HepG2 (cell line): ENCODE data around the gene SMYD1. TPM values are rescaled to one million over a fixed set of nuclear protein-coding genes. Genes with fewer than 3 reads are reported as not detected.

Experiments used
- AGO1 ChIP-seq: fragments of 200-400 bp; formaldehyde crosslinking; IDR thresholded peaks from 2 replicates; pipeline ENCODE4 v1.6.1; 2017; ENCODE audit warnings: mild to moderate bottlenecking, low read depth, low read length, moderate library complexity; ENCODE audit not compliant: poor library complexity, severe bottlenecking
- ATAD3A ChIP-seq: sonication (generic); formaldehyde crosslinking; IDR thresholded peaks from 2 replicates; pipeline ENCODE4 v1.4.0; 2020; ENCODE audit warnings: missing genetic modification reagents
- CENPBD1 ChIP-seq: sonication (generic); formaldehyde crosslinking; IDR thresholded peaks from 2 replicates; pipeline ENCODE4 v1.8.0; 2022; ENCODE audit warnings: missing genetic modification reagents, low read depth, mild to moderate bottlenecking, borderline replicate concordance
- CREBL2 ChIP-seq: sonication (generic); formaldehyde crosslinking; IDR thresholded peaks from 2 replicates; pipeline ENCODE4 v1.8.1; 2023; ENCODE audit warnings: missing genetic modification reagents, mild to moderate bottlenecking, borderline replicate concordance
- DR1 ChIP-seq: sonication (generic); formaldehyde crosslinking; IDR thresholded peaks from 2 replicates; pipeline ENCODE4 v1.8.0; 2021; ENCODE audit warnings: mild to moderate bottlenecking, missing genetic modification reagents, inconsistent platforms
- ETV5 ChIP-seq: IDR thresholded peaks from 2 replicates; pipeline ENCODE4 v1.6.1; 2018; ENCODE audit warnings: missing biosample characterization, missing genetic modification reagents, inconsistent platforms, borderline replicate concordance
- ETV6 ChIP-seq: sonication (generic); formaldehyde crosslinking; conservative IDR thresholded peaks from 2 replicates; pipeline ENCODE4 v1.4.0; 2020; ENCODE audit warnings: missing genetic modification reagents
- FOXA3 ChIP-seq: IDR thresholded peaks from 2 replicates; pipeline ENCODE4 v1.6.1; 2016; ENCODE audit warnings: missing genetic modification reagents, missing compliant biosample characterization
- GPBP1L1 ChIP-seq: sonication (generic); formaldehyde crosslinking; IDR thresholded peaks from 2 replicates; pipeline ENCODE4 v1.5.0; 2020; ENCODE audit warnings: mild to moderate bottlenecking, missing genetic modification reagents
- GPN1 ChIP-seq: sonication (generic); formaldehyde crosslinking; IDR thresholded peaks from 2 replicates; pipeline ENCODE4 v1.5.1; 2020; ENCODE audit warnings: missing genetic modification reagents, borderline replicate concordance
- NFATC3 ChIP-seq: sonication (generic); formaldehyde crosslinking; IDR thresholded peaks from 2 replicates; pipeline ENCODE4 v1.5.1; 2020; ENCODE audit warnings: mild to moderate bottlenecking, missing genetic modification reagents
- SALL1 ChIP-seq: sonication (generic); formaldehyde crosslinking; IDR thresholded peaks from 2 replicates; pipeline ENCODE4 v1.8.0; 2022; ENCODE audit warnings: mild to moderate bottlenecking, missing genetic modification reagents
- SP5 ChIP-seq: IDR thresholded peaks from 2 replicates; pipeline ENCODE4 v1.6.1; 2016; ENCODE audit warnings: low read depth, borderline replicate concordance
- STAT5B ChIP-seq: sonication (generic); formaldehyde crosslinking; IDR thresholded peaks from 2 replicates; pipeline ENCODE4 v1.4.0; 2020; ENCODE audit warnings: missing genetic modification reagents
- TGIF2 ChIP-seq: IDR thresholded peaks from 2 replicates; pipeline ENCODE4 v1.6.1; 2016; ENCODE audit warnings: control low read depth, missing compliant biosample characterization
- TRIM22 ChIP-seq: fragments of 450-650 bp; IDR thresholded peaks from 2 replicates; pipeline ENCODE4 v1.6.1; 2017
- ZBTB2 ChIP-seq: sonication (generic); formaldehyde crosslinking; IDR thresholded peaks from 2 replicates; pipeline ENCODE4 v1.8.0; 2022; ENCODE audit warnings: low read depth, missing genetic modification reagents
- ZKSCAN8 ChIP-seq: IDR thresholded peaks from 2 replicates; pipeline ENCODE4 v1.6.1; 2016; ENCODE audit warnings: borderline replicate concordance, missing genetic modification reagents, missing compliant biosample characterization
- ZNF10 ChIP-seq: sonication (generic); formaldehyde crosslinking; IDR thresholded peaks from 2 replicates; pipeline ENCODE4 v1.4.0; 2020; ENCODE audit warnings: mild to moderate bottlenecking, low read depth, missing genetic modification reagents, borderline replicate concordance
- ZNF225 ChIP-seq: sonication (generic); formaldehyde crosslinking; IDR thresholded peaks from 2 replicates; pipeline ENCODE4 v1.4.0; 2020; ENCODE audit warnings: mild to moderate bottlenecking, missing genetic modification reagents
- ZNF570 ChIP-seq: sonication (generic); formaldehyde crosslinking; IDR thresholded peaks from 2 replicates; pipeline ENCODE4 v1.4.0; 2020; ENCODE audit warnings: mild to moderate bottlenecking, missing genetic modification reagents, borderline replicate concordance
- polyA plus RNA-seq, 8 experiments: library from polyadenylated mRNA; depleted of rRNA in 3 of 8; stranded (reverse) in 7 of 8; unstranded in 1 of 8; fragments of >200 nt; fragmentation: Illumina TruSeq in 4 of 8; extraction: Trizol in 4 of 8; gene quantifications; 2 replicates each; pipeline versions ENCODE4 v1.2.1 to v1.2.3, GENCODE V29; 2011 to 2016; ENCODE audit warnings: low read depth in 4 of 8, missing spikeins in 1 of 8, mixed read lengths in 1 of 8; ENCODE audit not compliant: insufficient read depth in 1 of 8
- total RNA-seq, 5 experiments: library from RNA; depleted of rRNA; stranded (reverse); fragments of >200 nt; fragmentation: Illumina TruSeq; extraction: Trizol; gene quantifications; 2 replicates each; pipeline ENCODE4 v1.2.3, GENCODE V29; 2016; ENCODE audit warnings: low read depth in 1 of 5

Gene SMYD1
- total and polyA plus RNA-seq, 2 of the 13 experiments (the other 11 are each of a cell fraction or from before 2014, with no cell fraction given): not detected

- TF ChIP-seq CREBL2 (CRISPR knock-in tag) (peak; percentile 89; the same call in 1 of the 2 replicates), SALL1 (CRISPR knock-in tag) (peak; percentile 83), TGIF2 (CRISPR knock-in tag) (peak; percentile 77; the same call in 1 of the 2 replicates), ETV6 (CRISPR knock-in tag) (no peak; the same call in none of the 2 replicates), ZNF10 (CRISPR knock-in tag) (0 out of 2 replicates have a peak, but pooled peaks have one; percentile 6), CENPBD1 (CRISPR knock-in tag) (no peak), STAT5B (CRISPR knock-in tag) (no peak; the same call in 1 of the 2 replicates), SP5 (peak; percentile 83), ETV5 (CRISPR knock-in tag) (peak; percentile 88), NFATC3 (CRISPR knock-in tag) (0 out of 2 replicates have a peak, but pooled peaks have one; percentile 61), FOXA3 (peak; percentile 36), GPN1 (CRISPR knock-in tag) (no peak), ZBTB2 (CRISPR knock-in tag) (no peak), AGO1 (no peak), GPBP1L1 (CRISPR knock-in tag) (no peak), ZNF225 (CRISPR knock-in tag) (peak; percentile 83; the same call in 1 of the 2 replicates), TRIM22 (no peak), ATAD3A (CRISPR knock-in tag) (no peak), ZNF570 (CRISPR knock-in tag) (0 out of 2 replicates have a peak, but pooled peaks have one; percentile 68), ZKSCAN8 (CRISPR knock-in tag) (no peak), DR1 (CRISPR knock-in tag) (peak; percentile 95)
Observed at GRCh38 chr2:88055371-88056128, 12.1 kb upstream of the SMYD1 start, which contains the start of gene KRCC1 (continued).
